Breast epithelium (tissue), 3 donors: ENCODE results near the gene VPS26C.

Source experiments
- POLR2A ChIP-seq: fragments of 450-650 bp; IDR thresholded peaks from one replicate; pipeline ENCODE4 v1.6.1; 2016; ENCODE audit warnings: antibody characterized with exemption, mild to moderate bottlenecking, moderate library complexity
- POLR2AphosphoS5 ChIP-seq, 3 donors: sonication (generic); formaldehyde crosslinking; IDR thresholded peaks; one replicate each; pipeline ENCODE4 v1.6.1; 2017; ENCODE audit warnings: antibody characterized with exemption in 3 of 3

DNA sequence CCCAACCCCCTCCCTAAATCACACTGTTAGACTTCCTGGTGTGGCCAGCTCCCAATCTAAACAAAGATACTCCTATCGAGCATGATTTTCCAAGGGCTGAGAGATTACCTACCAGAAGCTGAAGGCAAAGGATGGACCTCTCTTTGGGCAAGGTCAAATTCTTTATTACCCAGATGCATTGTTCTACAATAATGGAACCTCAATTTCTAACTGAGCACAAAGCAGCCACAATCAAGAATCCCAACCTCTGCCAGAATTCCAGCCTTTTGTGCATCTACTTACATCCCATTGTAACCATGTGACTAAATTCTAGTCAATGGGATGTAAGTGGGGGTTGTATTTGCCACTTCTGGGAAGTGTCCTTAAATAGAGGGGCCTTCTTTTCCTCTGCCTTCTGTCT is 24.9 kb upstream of the VPS26C start:
- TF ChIP-seq POLR2A, result no peak
- TF ChIP-seq POLR2AphosphoS5 (IDR thresholded peaks at IDR 0.05), result no peak
